Osteoblast (primary cell): ENCODE measurements around the gene MAP2K6. TPM values are rescaled to one million over a fixed set of nuclear protein-coding genes. Genes with fewer than 3 reads are reported as not detected.

Experiments
- DNase-seq: peaks from one replicate; pipeline ENCODE4 v3.0.0; 2011; ENCODE audit warnings: low spot score, mixed read lengths; ENCODE audit not compliant: insufficient read length; ENCODE audit errors: missing footprints
- H2AFZ ChIP-seq: 2 replicates; pipeline ENCODE4 v1.6.0; 2011; ENCODE audit warnings: mild to moderate bottlenecking, low read length
- H3K27ac ChIP-seq: 2 replicates; pipeline ENCODE4 v1.5.1; 2011; ENCODE audit warnings: mild to moderate bottlenecking, low read depth, low read length, moderate library complexity
- H3K27me3 ChIP-seq: 2 replicates; pipeline ENCODE4 v1.6.0; 2012; ENCODE audit warnings: mild to moderate bottlenecking, control low read depth, inconsistent platforms, low read length, moderate library complexity; ENCODE audit not compliant: insufficient read depth
- H3K36me3 ChIP-seq: 2 replicates; pipeline ENCODE4 v1.5.1; 2011; ENCODE audit warnings: mild to moderate bottlenecking, low read length, control low read depth, moderate library complexity; ENCODE audit not compliant: insufficient read depth
- H3K4me1 ChIP-seq: 2 replicates; pipeline ENCODE4 v1.5.1; 2011; ENCODE audit warnings: mild to moderate bottlenecking, low read length, control low read depth, moderate library complexity; ENCODE audit not compliant: insufficient read depth
- H3K4me2 ChIP-seq: 2 replicates; pipeline ENCODE4 v1.6.0; 2011; ENCODE audit warnings: mild to moderate bottlenecking, low read length; ENCODE audit not compliant: insufficient read depth
- H3K4me3 ChIP-seq: fragments of 200-600 bp; sonication (generic); 3 replicates; pipeline ENCODE4 v1.5.1; 2012; ENCODE audit warnings: mild to moderate bottlenecking, low read length, inconsistent platforms; ENCODE audit not compliant: insufficient read depth
- H3K79me2 ChIP-seq: 2 replicates; pipeline ENCODE4 v1.6.0; 2012; ENCODE audit warnings: mild to moderate bottlenecking, low read length, control low read depth, inconsistent platforms; ENCODE audit not compliant: insufficient read depth
- H3K9me3 ChIP-seq: 2 replicates; pipeline ENCODE4 v1.5.1; 2011; ENCODE audit warnings: low read depth, low read length, control low read depth
- H4K20me1 ChIP-seq: 2 replicates; pipeline ENCODE4 v1.6.0; 2012; ENCODE audit warnings: mild to moderate bottlenecking, low read length, control low read depth; ENCODE audit not compliant: insufficient read depth
- CTCF ChIP-seq: IDR thresholded peaks from 2 replicates; pipeline ENCODE4 v1.5.1; 2011; ENCODE audit warnings: mild to moderate bottlenecking, low read depth, low read length, moderate library complexity; ENCODE audit errors: extremely low read depth
- total RNA-seq: library from RNA; depleted of rRNA; stranded (reverse); fragments of >200 nt; gene quantifications from 2 replicates; pipeline ENCODE4 v1.2.3, GENCODE V29; 2012

MAP2K6 gene
- total RNA-seq, 1 donor: 2.5 TPM

GRCh38 chr17:69410671-69411070 is 3.8 kb upstream of the MAP2K6 start:
- H3K36me3 ChIP-seq: no peaks in the 10 kb centered on the region
- no peak overlapping the region for H3K27ac ChIP-seq
- H3K79me2 ChIP-seq: no peaks in the 10 kb centered on the region
- no peaks in the 10 kb centered on the region for H3K27me3 ChIP-seq
- H2AFZ ChIP-seq: no peak overlapping the region
- H4K20me1 ChIP-seq: no peaks in the 10 kb centered on the region
- no peak for TF ChIP-seq CTCF
- H3K4me1 ChIP-seq: peaks cover 7% of the 10 kb centered on the region
- H3K4me3 ChIP-seq: no peak overlapping the region
- H3K9me3 ChIP-seq: no peaks in the 10 kb centered on the region
- DNase-seq: no peak
- H3K4me2 ChIP-seq: no peak overlapping the region

GRCh38 chr17:69411766-69412165 is 2.7 kb upstream of the MAP2K6 start:
- Histone ChIP-seq H3K4me1 (peaks cover 7% of the 10 kb centered on the region), H3K27me3 (no peaks in the 10 kb centered on the region), H3K36me3 (no peaks in the 10 kb centered on the region), H3K4me3 (no peak overlapping the region), H3K27ac (no peak overlapping the region), H3K4me2 (no peak overlapping the region), H2AFZ (no peak overlapping the region), H4K20me1 (no peaks in the 10 kb centered on the region), H3K79me2 (no peaks in the 10 kb centered on the region), H3K9me3 (no peaks in the 10 kb centered on the region)
- TF ChIP-seq CTCF: no peak
- DNase-seq: no peak

DNA sequence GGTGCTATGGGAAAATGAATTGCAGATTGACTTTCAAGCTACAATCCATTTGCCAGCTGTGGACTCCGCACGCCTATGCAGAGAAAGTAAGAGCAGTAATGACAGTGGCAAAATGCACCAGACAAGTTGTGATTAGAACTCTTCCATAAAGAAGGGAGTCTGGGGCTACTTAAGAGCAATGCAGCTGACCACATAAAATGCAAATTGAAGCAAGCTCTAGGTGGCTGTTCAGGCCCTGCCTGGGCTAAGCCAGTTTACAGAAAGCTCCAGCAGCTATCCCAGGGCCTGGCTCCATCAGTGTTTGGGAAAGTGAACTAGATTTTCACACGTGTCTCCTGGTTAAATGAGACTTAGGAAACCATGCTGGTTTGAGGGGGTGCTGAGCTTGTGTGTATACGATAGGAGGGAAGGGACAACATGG is 2.2 kb upstream of the MAP2K6 start:
- Histone ChIP-seq H3K4me2 (no peak overlapping the region), H3K4me1 (peaks cover 7% of the 10 kb centered on the region), H2AFZ (no peak overlapping the region), H3K4me3 (no peak overlapping the region), H3K27me3 (no peaks in the 10 kb centered on the region), H3K36me3 (no peaks in the 10 kb centered on the region), H4K20me1 (no peaks in the 10 kb centered on the region), H3K27ac (no peak overlapping the region), H3K79me2 (no peaks in the 10 kb centered on the region), H3K9me3 (no peaks in the 10 kb centered on the region)
- no peak for DNase-seq
- TF ChIP-seq CTCF: no peak

DNA sequence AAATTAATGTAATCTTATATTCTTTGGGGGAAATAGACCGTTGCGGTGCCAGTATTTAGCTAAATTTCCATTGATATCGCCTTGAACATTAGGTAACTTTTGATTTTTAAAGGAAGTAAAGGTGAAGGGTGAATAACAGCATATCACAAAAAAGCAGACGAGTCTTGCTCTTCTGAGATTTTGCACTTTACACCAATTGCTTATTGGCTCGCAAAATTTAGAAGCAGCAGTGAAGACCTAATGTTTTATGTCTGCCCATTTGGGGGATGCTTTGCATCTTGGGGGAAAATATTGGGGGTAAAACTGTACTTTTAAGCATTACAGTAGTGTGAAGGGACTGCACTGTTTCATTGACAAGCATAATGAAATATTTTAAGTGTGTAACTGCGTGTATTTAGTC is 934 bp downstream of the MAP2K6 start:
- DNase-seq: no peak
- peak overlapping the region; percentile 97 for H3K4me2 ChIP-seq
- peak overlapping the region; percentile 37 for H2AFZ ChIP-seq
- H3K27me3 ChIP-seq: no peaks in the 10 kb centered on the region
- H3K36me3 ChIP-seq: no peaks in the 10 kb centered on the region
- H3K4me1 ChIP-seq: peaks cover 7% of the 10 kb centered on the region
- H3K9me3 ChIP-seq: no peaks in the 10 kb centered on the region
- TF ChIP-seq CTCF: no peak
- no peak overlapping the region for H3K27ac ChIP-seq
- no peaks in the 10 kb centered on the region for H4K20me1 ChIP-seq
- no peak overlapping the region for H3K4me3 ChIP-seq
- H3K79me2 ChIP-seq: no peaks in the 10 kb centered on the region
